GM15510 (cell line): ENCODE results near the gene OR10W1.

ENCODE experiments used
- POLR2A ChIP-seq: IDR thresholded peaks from 3 replicates; pipeline ENCODE4 v1.6.1; 2011; ENCODE audit warnings: borderline replicate concordance; ENCODE audit not compliant: insufficient read length; ENCODE audit errors: extremely low read depth

Gene OR10W1, protein sequence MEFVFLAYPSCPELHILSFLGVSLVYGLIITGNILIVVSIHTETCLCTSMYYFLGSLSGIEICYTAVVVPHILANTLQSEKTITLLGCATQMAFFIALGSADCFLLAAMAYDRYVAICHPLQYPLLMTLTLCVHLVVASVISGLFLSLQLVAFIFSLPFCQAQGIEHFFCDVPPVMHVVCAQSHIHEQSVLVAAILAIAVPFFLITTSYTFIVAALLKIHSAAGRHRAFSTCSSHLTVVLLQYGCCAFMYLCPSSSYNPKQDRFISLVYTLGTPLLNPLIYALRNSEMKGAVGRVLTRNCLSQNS

DNA sequence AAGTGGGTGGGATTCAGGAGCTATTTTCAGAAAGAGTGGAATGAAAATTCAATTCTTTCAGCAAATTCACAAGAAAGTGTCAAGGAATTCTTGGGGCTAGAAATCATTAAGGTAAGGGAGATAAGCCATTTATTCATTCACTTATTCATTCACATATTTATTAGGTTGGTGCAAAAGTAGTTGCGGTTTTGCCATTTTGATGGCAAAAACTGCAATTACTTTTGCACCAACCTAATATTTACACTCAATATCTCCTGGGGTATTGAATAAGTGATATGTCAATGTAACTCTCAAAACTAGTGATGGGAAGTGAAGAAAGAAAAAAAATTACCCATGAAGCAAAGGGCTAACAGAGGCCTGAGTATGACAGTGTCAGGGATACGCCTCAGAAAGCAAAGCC is at the start of gene OR10W1:
OR10W1 (minus strand) TSS at position 119 of the 400 bp plus-strand sequence. CDS start 402 bp downstream, outside the sequence.
- no peak for TF ChIP-seq POLR2A

DNA sequence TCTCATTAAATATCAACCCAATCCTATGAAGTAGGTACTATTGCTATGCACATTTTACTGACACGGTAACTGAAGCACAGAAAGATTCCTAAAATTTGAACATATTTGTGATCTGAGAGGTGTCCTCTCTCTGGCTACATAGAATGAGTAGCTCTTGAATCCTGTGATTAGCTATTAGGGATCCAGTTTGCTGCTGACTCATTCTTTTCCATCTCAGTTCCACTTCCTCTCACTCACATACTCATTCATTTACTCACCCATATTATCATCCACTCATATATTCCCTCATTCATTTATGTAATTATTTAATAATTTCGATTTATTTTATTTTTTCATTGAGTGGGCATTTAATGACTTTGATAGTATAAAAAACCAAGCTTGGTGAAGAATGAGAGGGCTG is 48.1 kb upstream of the OR10W1 start:
- TF ChIP-seq POLR2A = no peak

DNA sequence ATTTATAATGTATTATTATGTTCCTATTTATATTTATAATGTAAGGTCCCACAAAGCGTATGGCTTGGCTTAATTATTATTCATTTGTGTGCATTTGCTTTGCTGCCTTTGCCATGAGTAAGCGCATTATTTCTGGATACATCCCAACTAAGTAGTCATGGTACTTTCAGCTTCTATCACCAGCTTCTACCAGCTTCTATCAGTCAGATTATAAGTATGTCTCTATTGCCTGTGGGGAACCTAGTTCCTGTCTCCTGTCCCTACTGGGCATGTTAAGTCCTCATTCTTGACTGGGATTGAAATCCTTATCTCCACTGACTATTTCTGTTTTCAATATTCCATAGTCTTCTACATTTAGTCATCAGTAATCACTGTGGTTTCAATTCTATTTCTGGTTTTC is 33.5 kb upstream of the OR10W1 start:
- no peak for TF ChIP-seq POLR2A

DNA sequence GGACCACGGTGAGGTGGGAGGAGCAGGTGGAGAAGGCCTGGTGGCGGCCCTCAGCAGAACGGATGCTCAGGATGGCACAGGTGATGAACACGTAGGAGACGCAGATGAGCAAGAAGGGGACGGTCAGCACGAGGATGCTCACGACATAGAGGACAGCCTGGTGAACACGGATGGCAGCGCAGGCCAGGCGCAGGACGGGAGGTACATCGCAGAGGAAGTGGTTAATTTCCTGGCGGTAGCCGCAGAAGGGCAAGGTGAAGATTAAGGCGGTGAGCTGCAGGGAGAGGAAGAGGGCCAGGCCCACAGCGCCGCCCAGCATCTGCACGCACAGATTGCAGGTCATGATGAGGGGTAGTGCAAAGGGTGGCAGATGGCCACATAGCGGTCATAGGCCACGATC is 24.0 kb upstream of the OR10W1 start:
- TF ChIP-seq POLR2A = no peak

DNA sequence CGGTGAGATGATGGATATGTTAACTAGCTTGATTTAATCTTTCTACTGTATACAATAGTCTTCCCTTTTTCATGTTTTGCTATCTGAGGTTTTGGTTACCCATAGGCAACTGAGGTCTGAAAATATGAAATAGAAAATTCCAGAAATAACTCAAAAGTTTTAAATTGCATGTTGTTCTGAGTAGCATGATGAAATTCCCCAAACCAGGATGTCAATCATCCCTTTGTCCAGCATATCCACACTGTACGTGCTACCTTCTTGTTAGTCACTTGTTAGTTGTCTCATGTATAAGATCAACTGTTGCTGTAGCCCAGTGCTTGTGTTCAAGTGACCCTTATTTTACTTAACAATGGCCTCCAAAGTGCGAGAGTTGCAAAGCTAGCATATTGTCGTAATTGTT is 21.2 kb upstream of the OR10W1 start:
- no peak for TF ChIP-seq POLR2A

DNA sequence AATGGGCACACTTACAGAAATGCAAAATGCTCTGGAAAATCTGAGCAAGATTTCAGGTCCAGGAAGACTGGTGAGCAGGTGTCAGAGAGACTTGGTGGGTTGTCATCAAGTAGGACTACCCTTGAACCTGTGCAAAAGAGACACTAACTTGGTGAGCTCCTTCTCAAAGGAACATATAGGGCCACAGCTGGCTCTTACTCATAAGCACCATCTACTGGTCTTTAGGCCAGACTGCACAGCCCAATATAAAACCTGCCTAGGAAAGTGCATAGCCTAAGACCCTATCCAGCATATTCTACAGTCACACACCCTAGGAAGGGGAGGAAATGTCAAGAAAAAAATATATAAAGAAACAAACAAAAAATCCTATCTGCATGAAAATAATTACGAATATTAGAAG is 18.2 kb upstream of the OR10W1 start:
- no peak for TF ChIP-seq POLR2A

DNA sequence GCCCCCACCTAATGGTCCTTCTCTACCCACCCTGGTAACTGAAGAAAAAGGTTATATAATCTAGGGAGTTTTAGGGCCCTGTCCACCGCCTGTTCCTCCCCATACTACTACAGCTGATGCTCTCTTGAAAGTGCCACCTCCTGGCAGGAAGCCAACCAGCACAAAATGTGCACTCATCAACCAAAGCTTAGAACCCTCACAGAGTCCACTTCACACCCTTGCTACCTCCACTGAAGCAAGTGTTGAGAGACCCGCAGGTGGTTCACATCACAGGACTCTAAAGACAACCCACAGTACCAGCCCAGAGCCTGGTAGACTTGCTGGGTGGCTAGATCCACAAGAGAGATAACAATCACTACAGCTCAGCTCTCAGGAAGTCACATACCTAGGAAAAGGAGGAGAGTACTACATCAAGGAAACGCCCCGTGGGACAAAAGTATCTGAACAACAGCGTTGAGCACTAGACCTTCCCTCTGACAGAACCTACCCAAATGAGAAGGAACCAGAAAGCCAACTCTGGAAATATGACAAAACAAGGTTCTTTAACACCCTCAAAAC is 17.5 kb upstream of the OR10W1 start:
- TF ChIP-seq POLR2A = no peak

DNA sequence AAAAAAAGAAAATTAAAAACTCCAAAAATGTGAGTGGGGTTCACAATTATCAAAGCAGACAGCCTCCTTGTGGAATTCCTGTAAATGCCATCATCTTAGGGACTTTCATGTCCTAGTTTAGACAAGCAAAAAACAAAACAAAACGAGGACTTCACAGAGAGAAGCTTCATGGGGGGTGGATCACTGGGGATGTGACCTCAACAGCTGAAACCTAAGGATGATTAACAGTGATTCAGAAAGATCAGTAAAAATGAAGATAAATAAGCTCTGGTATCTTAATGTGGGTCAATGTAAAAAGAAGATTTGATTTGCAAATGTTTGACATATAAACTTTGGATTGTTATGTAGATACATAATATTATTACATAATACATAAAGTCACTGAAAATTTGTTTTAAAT is 8.1 kb upstream of the OR10W1 start:
- TF ChIP-seq POLR2A = no peak

DNA sequence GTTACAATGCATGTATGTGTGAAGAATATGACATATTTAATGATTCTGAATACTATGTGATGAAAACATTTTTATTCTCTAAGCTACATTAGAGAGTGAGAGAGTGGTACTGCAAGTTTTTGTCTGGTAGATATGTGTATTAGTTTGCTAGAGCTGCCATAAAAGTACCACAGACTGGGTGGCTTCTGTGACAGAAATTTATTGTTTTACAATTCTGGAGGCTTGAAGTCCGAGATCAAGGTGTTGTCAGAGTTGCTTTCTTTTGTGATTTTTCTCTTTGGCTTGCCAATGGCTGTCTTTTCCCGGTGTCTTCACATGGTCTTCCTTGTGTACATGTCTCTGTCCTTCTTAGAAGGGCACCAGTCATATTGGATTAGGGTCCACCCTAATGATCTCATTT is 6.9 kb upstream of the OR10W1 start:
- no peak for TF ChIP-seq POLR2A

DNA sequence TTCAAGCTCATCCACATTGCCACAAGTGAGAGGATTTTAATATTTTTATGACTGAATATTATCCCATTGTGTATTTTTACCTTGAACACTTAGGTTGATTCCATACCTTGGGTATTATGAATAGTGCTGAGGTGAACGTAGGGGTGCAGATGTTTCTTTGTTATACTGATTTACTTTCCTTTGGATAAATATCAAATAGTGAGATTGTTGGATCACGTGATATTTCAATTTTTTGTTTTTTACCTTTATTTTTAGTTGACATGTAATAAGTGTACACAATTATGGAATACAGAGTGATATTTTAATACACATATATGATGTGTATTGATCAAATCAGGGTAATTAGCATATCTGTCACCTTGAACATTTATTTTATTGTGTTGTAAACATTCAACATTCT is 8.1 kb downstream of the OR10W1 start:
- no peak for TF ChIP-seq POLR2A

DNA sequence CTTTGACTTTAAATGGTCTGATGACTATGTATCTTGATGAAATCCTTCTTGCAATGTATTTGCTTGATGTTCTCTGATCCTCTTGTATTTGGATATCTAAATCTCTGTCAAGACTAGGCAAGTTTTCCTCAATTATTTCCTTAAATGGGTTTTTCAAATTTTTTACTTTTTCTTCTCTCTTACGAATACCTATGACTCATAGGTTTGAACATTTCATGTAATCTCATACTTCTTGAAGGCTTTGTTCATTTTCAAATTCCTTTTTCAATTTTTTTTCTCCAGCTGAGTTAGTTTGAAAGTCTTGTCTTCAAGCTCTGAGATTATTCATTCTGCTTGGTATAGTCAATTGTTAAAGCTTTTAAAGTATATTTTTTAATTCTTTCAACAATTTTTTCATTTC is 13.1 kb downstream of the OR10W1 start:
- no peak for TF ChIP-seq POLR2A

DNA sequence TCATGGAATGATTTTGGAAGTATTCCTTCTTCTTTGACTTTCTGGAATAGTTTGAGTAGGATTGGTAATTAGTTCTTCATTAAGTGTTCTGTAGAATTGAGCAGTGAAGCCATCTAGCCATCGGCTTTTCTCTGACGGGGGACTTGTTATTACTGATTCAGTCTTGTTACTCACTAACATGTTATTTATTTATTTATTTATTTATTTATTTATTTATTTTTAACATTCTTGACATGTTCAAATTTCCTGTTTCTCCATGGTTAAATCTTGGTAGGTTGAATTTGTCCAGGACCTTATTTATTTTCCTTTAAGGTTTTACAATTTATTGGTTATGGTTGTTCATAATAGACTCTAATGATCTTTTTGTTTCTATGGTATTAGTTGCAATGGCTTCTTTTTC is 24.1 kb downstream of the OR10W1 start:
- TF ChIP-seq POLR2A = no peak

DNA sequence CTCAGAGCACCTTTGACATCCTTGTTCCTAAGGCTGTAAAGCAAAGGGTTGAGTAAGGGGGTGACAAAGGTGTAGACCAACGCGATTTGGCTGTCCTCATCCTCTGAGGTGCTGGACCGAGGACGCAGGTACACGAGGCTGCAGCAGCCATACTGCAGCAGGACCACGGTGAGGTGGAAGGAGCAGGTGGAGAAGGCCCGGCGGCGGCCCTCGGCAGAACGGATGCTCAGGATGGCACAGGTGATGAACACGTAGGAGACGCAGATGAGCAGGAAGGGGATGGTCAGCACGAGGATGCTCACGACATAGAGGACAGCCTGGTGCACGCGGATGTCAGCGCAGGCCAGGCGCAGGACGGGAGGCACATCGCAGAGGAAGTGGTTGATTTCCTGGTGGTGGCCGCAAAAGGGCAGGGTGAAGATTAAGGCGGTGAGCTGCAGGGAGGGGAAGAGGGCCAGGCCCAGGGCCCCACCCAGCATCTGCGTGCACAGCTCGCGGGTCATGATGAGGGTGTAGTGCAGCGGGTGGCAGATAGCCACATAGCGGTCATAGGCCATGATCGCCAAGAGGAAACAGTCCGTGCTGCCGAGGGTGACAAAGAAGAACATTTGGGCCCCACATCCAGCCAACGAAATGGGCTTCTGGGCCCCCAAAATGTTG is 40.0 kb downstream of the OR10W1 start:
- no peak for TF ChIP-seq POLR2A

DNA sequence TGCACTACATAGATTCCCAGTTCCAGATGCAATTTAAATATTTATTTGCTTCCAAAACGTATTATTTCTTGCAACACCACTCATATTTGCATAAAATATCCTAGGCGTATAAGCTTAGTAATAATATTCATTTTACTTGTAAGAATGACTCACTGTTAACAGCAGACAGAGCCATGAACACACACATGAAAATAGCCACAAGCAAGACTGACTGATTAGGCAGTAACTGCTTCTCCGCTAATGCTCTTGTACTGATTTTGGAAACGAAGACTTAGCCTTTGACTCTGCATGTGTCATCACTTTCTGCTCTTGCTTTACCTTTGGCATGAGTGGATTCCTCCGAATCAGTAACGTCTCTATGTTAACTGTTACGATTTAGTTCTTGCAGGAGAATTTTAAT is 45.3 kb downstream of the OR10W1 start:
- TF ChIP-seq POLR2A = no peak
